SK-N-SH (cell line): ENCODE results near the gene TIMELESS. TPM values are rescaled to one million over a fixed set of nuclear protein-coding genes. Genes with fewer than 3 reads are reported as not detected.

Experiments
- CTCF ChIA-PET: fragments of 300-600, 350-600 bp; formaldehyde crosslinking; extraction: SDS; loops from one replicate; lab custom pipeline; 2021; lab: Yijun Ruan, JAX
- POLR2A ChIA-PET: fragments of 350-600 bp; sonication (Branson Sonifier 250); formaldehyde crosslinking; extraction: SDS; loops from one replicate; lab custom pipeline; 2020; ENCODE audit warnings: antibody characterized with exemption, inconsistent platforms; lab: Yijun Ruan, JAX
- DNase-seq: peaks from one replicate; pipeline ENCODE4 v3.0.0; 2012
- H2AFZ ChIP-seq: fragments of 200-600 bp; sonication (generic); 2 replicates; pipeline ENCODE4 v1.8.1; 2016; ENCODE audit warnings: antibody characterized with exemption, mild to moderate bottlenecking, low read depth
- H3F3A ChIP-seq: fragments of 200-600 bp; sonication (generic); replicated peaks from 2 replicates; pipeline ENCODE3; 2016; ENCODE audit warnings: antibody characterized with exemption, mild to moderate bottlenecking; ENCODE audit not compliant: insufficient read depth
- H3K27ac ChIP-seq, 2 experiments: fragments of 200-500 bp in 1 of 2; fragments of 200-600 bp in 1 of 2; sonication (Bioruptor generic) in 1 of 2; sonication (generic), shearing (Covaris generic) in 1 of 2; 2 replicates each; pipeline versions ENCODE4 v1.5.1 to v1.6.1; 2014 to 2016; ENCODE audit warnings: low read depth in 2 of 2, inconsistent platforms in 1 of 2, low read length in 1 of 2, mild to moderate bottlenecking in 1 of 2, mixed read lengths in 1 of 2
- H3K27me3 ChIP-seq: fragments of 200-600 bp; sonication (generic), shearing (Covaris generic); 2 replicates; pipeline ENCODE4 v1.6.1; 2016; ENCODE audit warnings: mixed run types; ENCODE audit not compliant: insufficient read depth
- H3K36me3 ChIP-seq, 2 experiments: fragments of 200-500 bp in 1 of 2; fragments of 200-600 bp in 1 of 2; sonication (Bioruptor generic) in 1 of 2; sonication (generic) in 1 of 2; replicated peaks in 1 of 2; 2 replicates each; pipeline versions ENCODE3 to v1.5.1; 2014 to 2016; ENCODE audit warnings: low read length in 1 of 2, mild to moderate bottlenecking in 1 of 2; ENCODE audit not compliant: insufficient read depth in 2 of 2, control insufficient read depth in 1 of 2
- H3K4me1 ChIP-seq, 2 experiments: fragments of 200-500 bp in 1 of 2; fragments of 200-600 bp in 1 of 2; sonication (Bioruptor generic) in 1 of 2; sonication (generic), shearing (Covaris generic) in 1 of 2; 2 replicates each; pipeline versions ENCODE4 v1.5.1 to v1.6.1; 2014 to 2016; ENCODE audit warnings: low read depth in 1 of 2, low read length in 1 of 2, mixed run types in 1 of 2; ENCODE audit not compliant: insufficient read depth in 2 of 2, control insufficient read depth in 1 of 2
- H3K4me2 ChIP-seq: fragments of 200-600 bp; sonication (generic), shearing (Covaris generic); 2 replicates; pipeline ENCODE4 v1.6.1; 2017; ENCODE audit warnings: mixed run types
- H3K4me3 ChIP-seq, 2 experiments: fragments of 200-500 bp in 1 of 2; fragments of 200-600 bp in 1 of 2; sonication (Bioruptor generic) in 1 of 2; sonication (generic), shearing (Covaris generic) in 1 of 2; 2 replicates each; pipeline versions ENCODE4 v1.5.1 to v1.8.1; 2014 to 2016; ENCODE audit warnings: low read depth in 2 of 2, inconsistent platforms in 1 of 2, low read length in 1 of 2, mild to moderate bottlenecking in 1 of 2, mixed read lengths in 1 of 2, moderate library complexity in 1 of 2
- H3K79me2 ChIP-seq: fragments of 200-600 bp; sonication (generic); 2 replicates; pipeline ENCODE4 v1.8.1; 2017; ENCODE audit warnings: mild to moderate bottlenecking; ENCODE audit not compliant: insufficient read depth
- H3K9ac ChIP-seq: fragments of 200-600 bp; sonication (generic); 2 replicates; pipeline ENCODE4 v1.6.1; 2017; ENCODE audit warnings: mixed run types
- H3K9me2 ChIP-seq: fragments of 200-600 bp; sonication (generic); 2 replicates; pipeline ENCODE4 v1.6.1; 2017; ENCODE audit warnings: mixed run types
- H3K9me3 ChIP-seq: fragments of 200-600 bp; sonication (generic); 2 replicates; pipeline ENCODE4 v1.6.1; 2017; ENCODE audit warnings: mixed run types, mild to moderate bottlenecking, moderate library complexity
- H4K20me1 ChIP-seq: fragments of 200-600 bp; sonication (generic); 2 replicates; pipeline ENCODE4 v1.6.1; 2017; ENCODE audit warnings: mild to moderate bottlenecking, mixed run types; ENCODE audit not compliant: insufficient read depth
- CHD2 ChIP-seq: fragments of 150-350 bp; IDR thresholded peaks from 2 replicates; pipeline ENCODE4 v1.6.1; 2018; ENCODE audit warnings: low read length; ENCODE audit not compliant: partially characterized antibody
- EP300 ChIP-seq, 2 experiments: IDR thresholded peaks; 2 replicates each; pipeline versions ENCODE4 v1.4.0 to v1.6.1; 2012; ENCODE audit warnings: borderline replicate concordance in 1 of 2, low read depth in 1 of 2, low read length in 1 of 2
- FOXJ3 ChIP-seq: sonication (generic); formaldehyde crosslinking; IDR thresholded peaks from 2 replicates; pipeline ENCODE4 v1.5.1; 2020; ENCODE audit warnings: mild to moderate bottlenecking, missing genetic modification reagents
- GABPA ChIP-seq: IDR thresholded peaks from 2 replicates; pipeline ENCODE4 v1.4.0; 2012; ENCODE audit warnings: low read depth, mild to moderate bottlenecking
- GATA2 ChIP-seq: sonication (generic); formaldehyde crosslinking; IDR thresholded peaks from 2 replicates; pipeline ENCODE4 v1.5.0; 2020; ENCODE audit warnings: mild to moderate bottlenecking, missing genetic modification reagents
- IRF3 ChIP-seq: fragments of 150-350 bp; IDR thresholded peaks from 2 replicates; pipeline ENCODE4 v1.6.1; 2016; ENCODE audit warnings: mild to moderate bottlenecking, low read depth, low read length
- NRF1 ChIP-seq: IDR thresholded peaks from 2 replicates; pipeline ENCODE4 v1.6.1; 2012; ENCODE audit warnings: low read depth, mild to moderate bottlenecking, low read length
- PBX3 ChIP-seq: IDR thresholded peaks from 2 replicates; pipeline ENCODE4; 2012
- POLR2AphosphoS5 ChIP-seq: IDR thresholded peaks from 2 replicates; pipeline ENCODE4 v1.6.1; 2012; ENCODE audit warnings: low read depth, low read length
- RCOR1 ChIP-seq: fragments of 150-350 bp; IDR thresholded peaks from 2 replicates; pipeline ENCODE4 v1.6.1; 2017; ENCODE audit warnings: antibody characterized with exemption, low read length
- RFX5 ChIP-seq: IDR thresholded peaks from 2 replicates; pipeline ENCODE4 v1.6.1; 2012; ENCODE audit warnings: mild to moderate bottlenecking, improper control_type of control experiment, low read length
- RXRA ChIP-seq: IDR thresholded peaks from 2 replicates; pipeline ENCODE4 v1.4.0; 2012; ENCODE audit warnings: low read depth, mild to moderate bottlenecking, borderline replicate concordance
- SIN3A ChIP-seq: IDR thresholded peaks from 2 replicates; pipeline ENCODE4 v1.6.1; 2012; ENCODE audit warnings: low read depth, mild to moderate bottlenecking, low read length, moderate library complexity, borderline replicate concordance
- SMC3 ChIP-seq: IDR thresholded peaks from 2 replicates; pipeline ENCODE4 v1.6.1; 2012; ENCODE audit warnings: low read depth, low read length, improper control_type of control experiment
- TAF1 ChIP-seq: IDR thresholded peaks from 2 replicates; pipeline ENCODE4 v1.6.1; 2012; ENCODE audit warnings: low read depth, mild to moderate bottlenecking, low read length, moderate library complexity, borderline replicate concordance
- TEAD4 ChIP-seq: IDR thresholded peaks from 2 replicates; pipeline ENCODE4 v1.4.0; 2012; ENCODE audit warnings: mild to moderate bottlenecking, borderline replicate concordance; ENCODE audit not compliant: insufficient read depth
- USF1 ChIP-seq: IDR thresholded peaks from 2 replicates; pipeline ENCODE4 v1.4.0; 2012; ENCODE audit warnings: low read depth, borderline replicate concordance
- USF2 ChIP-seq: fragments of 150-350 bp; IDR thresholded peaks from 2 replicates; pipeline ENCODE4 v1.6.1; 2017; ENCODE audit warnings: antibody characterized with exemption, low read length, low read depth, borderline replicate concordance
- WGBS: methylation state at CpG from one replicate; pipeline ENCODE4 v1.1.6; 2017; ENCODE audit warnings: low lambda C conversion rate; 5-methylcytosine and 5-hydroxymethylcytosine counted together
- polyA plus RNA-seq, 3 experiments: library from polyadenylated mRNA; depleted of rRNA; stranded (reverse); fragments of >200 nt; gene quantifications; 2 replicates each; pipeline ENCODE4 v1.2.3, GENCODE V29; 2012

The TIMELESS gene
- polyA plus RNA-seq, 1 of the 3 experiments (the other 2 are of a cell fraction), result 5.4 TPM

- 54% methylated on average over 5 of the region's 5 CpGs for WGBS
- no peak overlapping the region for H3K4me3 ChIP-seq
These were observed 59.8 kb downstream of the TIMELESS start for GRCh38 chr12:56389412-56389811.

GRCh38 chr12:56387152-56387736 is 62.0 kb downstream of the TIMELESS start:
- H3K4me3 ChIP-seq, result no peak overlapping the region
- POLR2A ChIA-PET, result no interaction called here
- H3F3A ChIP-seq, result no peaks in the 10 kb centered on the region
- no peaks in the 10 kb centered on the region for H3K9me3 ChIP-seq
- TF ChIP-seq RCOR1, result no peak
- no peak for TF ChIP-seq IRF3
- TF ChIP-seq EP300 (IDR thresholded peaks at IDR 0.05; ENCODE audit: borderline replicate concordance in 1 of 2, low read depth in 1 of 2, low read length in 1 of 2), result no peak
- TF ChIP-seq RXRA, result no peak
- no peak for TF ChIP-seq RFX5
- TF ChIP-seq GATA2 (CRISPR knock-in tag), result no peak
- TF ChIP-seq SIN3A, result no peak
- no peak for TF ChIP-seq NRF1
- TF ChIP-seq USF2, result no peak
- TF ChIP-seq SMC3, result no peak
- no peak for TF ChIP-seq GABPA
- TF ChIP-seq FOXJ3 (CRISPR knock-in tag), result no peak
- TF ChIP-seq CHD2, result no peak
- TF ChIP-seq, all 33 proteins: peak for 0
- WGBS, result 55% methylated on average over 7 of the region's 7 CpGs
- no peaks in the 10 kb centered on the region for H4K20me1 ChIP-seq
- no peak overlapping the region for H3K4me2 ChIP-seq
- no peak overlapping the region for H3K9ac ChIP-seq
- CTCF ChIA-PET, result interaction anchor here (1.6 kb wide), 1 partner anchor 77 kb away, joined by 5 read pairs; no protein-coding TSS in a partner anchor
- H3K27me3 ChIP-seq, result no peaks in the 10 kb centered on the region
- no peak overlapping the region for H2AFZ ChIP-seq
- no peaks in the 10 kb centered on the region for H3K36me3 ChIP-seq
- H3K9me2 ChIP-seq, result no peaks in the 10 kb centered on the region
- H3K4me1 ChIP-seq, result no peaks in the 10 kb centered on the region
- DNase-seq, result no peak
- no peaks in the 10 kb centered on the region for H3K79me2 ChIP-seq
- no peak overlapping the region for H3K27ac ChIP-seq

More at GRCh38 chr12:56389412-56389811, 59.8 kb downstream of the TIMELESS start:
- H3K27me3 ChIP-seq, result no peaks in the 10 kb centered on the region
- no peak overlapping the region for H3K9ac ChIP-seq
- H4K20me1 ChIP-seq, result no peaks in the 10 kb centered on the region
- H3K9me3 ChIP-seq, result no peaks in the 10 kb centered on the region
- CTCF ChIA-PET, result no interaction called here
- H3K36me3 ChIP-seq, result no peaks in the 10 kb centered on the region
- H3F3A ChIP-seq, result no peaks in the 10 kb centered on the region
- TF ChIP-seq USF2 (no peak), GABPA (no peak), NRF1 (no peak), SMC3 (no peak), USF1 (no peak), EP300 (IDR thresholded peaks at IDR 0.05; ENCODE audit: borderline replicate concordance in 1 of 2, low read depth in 1 of 2, low read length in 1 of 2) (no peak), TEAD4 (no peak), TAF1 (no peak), POLR2AphosphoS5 (no peak), PBX3 (no peak)
- no peak overlapping the region for H3K4me2 ChIP-seq
- no peak for DNase-seq
- H3K9me2 ChIP-seq, result no peaks in the 10 kb centered on the region
- no peak overlapping the region for H2AFZ ChIP-seq
- H3K79me2 ChIP-seq, result no peaks in the 10 kb centered on the region
- POLR2A ChIA-PET, result no interaction called here
- no peak overlapping the region for H3K27ac ChIP-seq
- H3K4me1 ChIP-seq, result no peaks in the 10 kb centered on the region
